ENCODE measurements around the gene PEX5L.

Gene PEX5L

GRCh38 chr3:179852142-179852905, 184.4 kb downstream of the PEX5L start:
- Histone ChIP-seq H4K12ac (ENCODE audit: low read depth, low read length) (no peak overlapping the region), H3K4me2 (ENCODE audit: low read length) (no peak overlapping the region)

GRCh38 chr3:179848711-179849110, 188.0 kb downstream of the PEX5L start:
- Histone ChIP-seq H3K27ac (ENCODE audit: low read depth, low read length) (no peak overlapping the region), H3K9ac (ENCODE audit: low read length) (no peak overlapping the region), H3K4me2 (ENCODE audit: low read length) (no peak overlapping the region), H2BK12ac (ENCODE audit: low read length) (no peak overlapping the region), H3K18ac (ENCODE audit: low read length) (no peak overlapping the region), H2BK120ac (ENCODE audit: insufficient read depth, low read length, poor library complexity) (no peak overlapping the region), H3K23ac (ENCODE audit: low read length) (no peak overlapping the region), H3K4ac (ENCODE audit: low read depth, low read length) (no peak overlapping the region), H3K9me3 (ENCODE audit: insufficient read depth, low read depth, low read length) (no peaks in the 10 kb centered on the region), H3K27me3 (ENCODE audit: insufficient read depth, low read length) (no peaks in the 10 kb centered on the region), H4K12ac (ENCODE audit: low read depth, low read length) (no peak overlapping the region), H3K4me1 (ENCODE audit: control insufficient read depth in 1 of 2, insufficient read depth in 2 of 2, low read length in 2 of 2) (no peaks in the 10 kb centered on the region), H4K8ac (ENCODE audit: low read depth, low read length) (no peak overlapping the region), H3K79me2 (ENCODE audit: control insufficient read depth, insufficient read depth, low read length, poor library complexity) (no peaks in the 10 kb centered on the region), H2AFZ (ENCODE audit: insufficient read depth, low read length, poor library complexity) (no peak overlapping the region), H2AK5ac (ENCODE audit: low read length) (no peak overlapping the region), H2BK5ac (ENCODE audit: low read depth, low read length, poor library complexity) (no peak overlapping the region), H3K4me3 (ENCODE audit: low read depth, low read length) (no peak overlapping the region), H3K36me3 (ENCODE audit: control insufficient read depth in 1 of 2, insufficient read depth in 2 of 2, low read length in 2 of 2) (no peaks in the 10 kb centered on the region), H4K91ac (ENCODE audit: low read depth, low read length) (no peak overlapping the region), H3K79me1 (ENCODE audit: low read length) (no peaks in the 10 kb centered on the region), H3K14ac (ENCODE audit: low read length) (no peak overlapping the region)
- no peak for DNase-seq
- no CpG with 5 or more reads among the region's 2 CpGs for WGBS (ENCODE audit: extremely low coverage, insufficient coverage, insufficient read length)

More at GRCh38 chr3:179852142-179852905, 184.4 kb downstream of the PEX5L start:
- Histone ChIP-seq H3K27ac (ENCODE audit: low read depth, low read length) (no peak overlapping the region), H3K18ac (ENCODE audit: low read length) (no peak overlapping the region), H3K36me3 (ENCODE audit: control insufficient read depth in 1 of 2, insufficient read depth in 2 of 2, low read length in 2 of 2) (no peaks in the 10 kb centered on the region), H3K23ac (ENCODE audit: low read length) (no peak overlapping the region), H3K9me3 (ENCODE audit: insufficient read depth, low read depth, low read length) (no peaks in the 10 kb centered on the region), H3K9ac (ENCODE audit: low read length) (no peak overlapping the region), H3K4me1 (ENCODE audit: control insufficient read depth in 1 of 2, insufficient read depth in 2 of 2, low read length in 2 of 2) (no peaks in the 10 kb centered on the region), H3K27me3 (ENCODE audit: insufficient read depth, low read length) (no peaks in the 10 kb centered on the region), H2BK5ac (ENCODE audit: low read depth, low read length, poor library complexity) (no peak overlapping the region), H3K79me2 (ENCODE audit: control insufficient read depth, insufficient read depth, low read length, poor library complexity) (no peaks in the 10 kb centered on the region), H2AFZ (ENCODE audit: insufficient read depth, low read length, poor library complexity) (no peak overlapping the region), H3K14ac (ENCODE audit: low read length) (no peak overlapping the region), H4K8ac (ENCODE audit: low read depth, low read length) (no peak overlapping the region), H2AK5ac (ENCODE audit: low read length) (no peak overlapping the region), H3K4ac (ENCODE audit: low read depth, low read length) (no peak overlapping the region), H2BK12ac (ENCODE audit: low read length) (no peak overlapping the region), H3K79me1 (ENCODE audit: low read length) (no peaks in the 10 kb centered on the region), H2BK120ac (ENCODE audit: insufficient read depth, low read length, poor library complexity) (no peak overlapping the region), H3K4me3 (ENCODE audit: low read depth, low read length) (no peak overlapping the region), H4K91ac (ENCODE audit: low read depth, low read length) (no peak overlapping the region)
- WGBS (ENCODE audit: extremely low coverage, insufficient coverage, insufficient read length): no CpG with 5 or more reads among the region's 5 CpGs
- DNase-seq: peak in 1 of 2 donors; percentile 15

GRCh38 chr3:179842061-179842460, 194.7 kb downstream of the PEX5L start:
- H4K8ac ChIP-seq (ENCODE audit: low read depth, low read length): no peak overlapping the region
- H3K18ac ChIP-seq (ENCODE audit: low read length): no peak overlapping the region
- H3K27ac ChIP-seq (ENCODE audit: low read depth, low read length): no peak overlapping the region
- no peak overlapping the region for H3K4me2 ChIP-seq (ENCODE audit: low read length)
- no peaks in the 10 kb centered on the region for H3K27me3 ChIP-seq (ENCODE audit: insufficient read depth, low read length)
- H2AK5ac ChIP-seq (ENCODE audit: low read length): no peak overlapping the region
- H3K79me1 ChIP-seq (ENCODE audit: low read length): no peaks in the 10 kb centered on the region
- H3K4me3 ChIP-seq (ENCODE audit: low read depth, low read length): no peak overlapping the region
- H2BK5ac ChIP-seq (ENCODE audit: low read depth, low read length, poor library complexity): no peak overlapping the region
- no peak overlapping the region for H3K23ac ChIP-seq (ENCODE audit: low read length)
- H4K12ac ChIP-seq (ENCODE audit: low read depth, low read length): no peak overlapping the region
- DNase-seq: no peak
- no peak overlapping the region for H2BK12ac ChIP-seq (ENCODE audit: low read length)
- WGBS (ENCODE audit: extremely low coverage, insufficient coverage, insufficient read length): no CpG with 5 or more reads among the region's 3 CpGs
- no peak overlapping the region for H2AFZ ChIP-seq (ENCODE audit: insufficient read depth, low read length, poor library complexity)
- H3K14ac ChIP-seq (ENCODE audit: low read length): no peak overlapping the region
- H2BK120ac ChIP-seq (ENCODE audit: insufficient read depth, low read length, poor library complexity): no peak overlapping the region
- H4K91ac ChIP-seq (ENCODE audit: low read depth, low read length): no peak overlapping the region
- H3K4ac ChIP-seq (ENCODE audit: low read depth, low read length): no peak overlapping the region
- no peaks in the 10 kb centered on the region for H3K36me3 ChIP-seq (ENCODE audit: control insufficient read depth in 1 of 2, insufficient read depth in 2 of 2, low read length in 2 of 2)
- H3K79me2 ChIP-seq (ENCODE audit: control insufficient read depth, insufficient read depth, low read length, poor library complexity): no peaks in the 10 kb centered on the region
- H3K9me3 ChIP-seq (ENCODE audit: insufficient read depth, low read depth, low read length): no peaks in the 10 kb centered on the region
- no peaks in the 10 kb centered on the region for H3K4me1 ChIP-seq (ENCODE audit: control insufficient read depth in 1 of 2, insufficient read depth in 2 of 2, low read length in 2 of 2)
- no peak overlapping the region for H3K9ac ChIP-seq (ENCODE audit: low read length)

- no peak overlapping the region for H2AK5ac ChIP-seq (ENCODE audit: low read length)
- no peak for DNase-seq
- WGBS (ENCODE audit: extremely low coverage, insufficient coverage, insufficient read length): no CpG with 5 or more reads among the region's 7 CpGs
These were observed 195.8 kb downstream of the PEX5L start for GRCh38 chr3:179840985-179841384.

More at GRCh38 chr3:179840985-179841384, 195.8 kb downstream of the PEX5L start:
- Histone ChIP-seq H3K14ac (ENCODE audit: low read length) (no peak overlapping the region), H3K27ac (ENCODE audit: low read depth, low read length) (no peak overlapping the region), H2BK5ac (ENCODE audit: low read depth, low read length, poor library complexity) (no peak overlapping the region), H3K36me3 (ENCODE audit: control insufficient read depth in 1 of 2, insufficient read depth in 2 of 2, low read length in 2 of 2) (no peaks in the 10 kb centered on the region), H2BK12ac (ENCODE audit: low read length) (no peak overlapping the region), H4K12ac (ENCODE audit: low read depth, low read length) (no peak overlapping the region), H2AFZ (ENCODE audit: insufficient read depth, low read length, poor library complexity) (no peak overlapping the region), H3K27me3 (ENCODE audit: insufficient read depth, low read length) (no peaks in the 10 kb centered on the region), H3K4me2 (ENCODE audit: low read length) (no peak overlapping the region), H3K4ac (ENCODE audit: low read depth, low read length) (no peak overlapping the region), H3K79me1 (ENCODE audit: low read length) (no peaks in the 10 kb centered on the region), H3K18ac (ENCODE audit: low read length) (no peak overlapping the region), H2BK120ac (ENCODE audit: insufficient read depth, low read length, poor library complexity) (no peak overlapping the region), H3K4me1 (ENCODE audit: control insufficient read depth in 1 of 2, insufficient read depth in 2 of 2, low read length in 2 of 2) (no peaks in the 10 kb centered on the region), H4K91ac (ENCODE audit: low read depth, low read length) (no peak overlapping the region), H3K79me2 (ENCODE audit: control insufficient read depth, insufficient read depth, low read length, poor library complexity) (no peaks in the 10 kb centered on the region), H3K9ac (ENCODE audit: low read length) (no peak overlapping the region), H3K23ac (ENCODE audit: low read length) (no peak overlapping the region), H4K8ac (ENCODE audit: low read depth, low read length) (no peak overlapping the region), H3K4me3 (ENCODE audit: low read depth, low read length) (no peak overlapping the region), H3K9me3 (ENCODE audit: insufficient read depth, low read depth, low read length) (no peaks in the 10 kb centered on the region)

Data from trophoblast cell (in vitro differentiated cells and primary cell).